ENCODE data around the gene HS6ST3.

Gene HS6ST3

DNA sequence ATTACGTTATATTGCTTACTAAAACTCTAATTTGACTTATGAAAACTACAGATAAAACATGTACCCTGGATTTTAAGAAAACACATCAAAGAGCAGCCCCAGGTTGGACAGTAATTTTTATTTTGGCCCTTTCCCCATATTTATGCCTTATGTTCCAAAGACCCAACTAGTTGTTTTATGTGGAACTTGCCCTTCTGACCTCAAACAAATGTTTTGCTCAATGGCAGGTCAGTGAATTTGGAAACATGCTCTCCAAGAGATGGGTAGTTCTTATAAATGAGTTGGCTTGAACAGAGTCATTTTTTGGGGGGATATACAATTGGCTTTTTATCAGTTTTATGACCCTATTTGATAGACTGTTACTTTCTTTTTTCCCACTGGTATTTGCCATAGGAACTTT, 360.0 kb downstream of the HS6ST3 start:
- TF ChIP-seq, protein P1, sequence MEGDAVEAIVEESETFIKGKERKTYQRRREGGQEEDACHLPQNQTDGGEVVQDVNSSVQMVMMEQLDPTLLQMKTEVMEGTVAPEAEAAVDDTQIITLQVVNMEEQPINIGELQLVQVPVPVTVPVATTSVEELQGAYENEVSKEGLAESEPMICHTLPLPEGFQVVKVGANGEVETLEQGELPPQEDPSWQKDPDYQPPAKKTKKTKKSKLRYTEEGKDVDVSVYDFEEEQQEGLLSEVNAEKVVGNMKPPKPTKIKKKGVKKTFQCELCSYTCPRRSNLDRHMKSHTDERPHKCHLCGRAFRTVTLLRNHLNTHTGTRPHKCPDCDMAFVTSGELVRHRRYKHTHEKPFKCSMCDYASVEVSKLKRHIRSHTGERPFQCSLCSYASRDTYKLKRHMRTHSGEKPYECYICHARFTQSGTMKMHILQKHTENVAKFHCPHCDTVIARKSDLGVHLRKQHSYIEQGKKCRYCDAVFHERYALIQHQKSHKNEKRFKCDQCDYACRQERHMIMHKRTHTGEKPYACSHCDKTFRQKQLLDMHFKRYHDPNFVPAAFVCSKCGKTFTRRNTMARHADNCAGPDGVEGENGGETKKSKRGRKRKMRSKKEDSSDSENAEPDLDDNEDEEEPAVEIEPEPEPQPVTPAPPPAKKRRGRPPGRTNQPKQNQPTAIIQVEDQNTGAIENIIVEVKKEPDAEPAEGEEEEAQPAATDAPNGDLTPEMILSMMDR (IDR thresholded peaks at IDR 0.05; ENCODE audit: borderline replicate concordance, control extremely low read depth, extremely low read depth, insufficient read depth, missing control alignments): no peak
- in situ Hi-C loops (cut with MboI; ENCODE audit: low sequenced_read_pairs, unreplicated experiment): no loop called here
- DNase-seq (ENCODE audit: low spot score): no peak

DNA sequence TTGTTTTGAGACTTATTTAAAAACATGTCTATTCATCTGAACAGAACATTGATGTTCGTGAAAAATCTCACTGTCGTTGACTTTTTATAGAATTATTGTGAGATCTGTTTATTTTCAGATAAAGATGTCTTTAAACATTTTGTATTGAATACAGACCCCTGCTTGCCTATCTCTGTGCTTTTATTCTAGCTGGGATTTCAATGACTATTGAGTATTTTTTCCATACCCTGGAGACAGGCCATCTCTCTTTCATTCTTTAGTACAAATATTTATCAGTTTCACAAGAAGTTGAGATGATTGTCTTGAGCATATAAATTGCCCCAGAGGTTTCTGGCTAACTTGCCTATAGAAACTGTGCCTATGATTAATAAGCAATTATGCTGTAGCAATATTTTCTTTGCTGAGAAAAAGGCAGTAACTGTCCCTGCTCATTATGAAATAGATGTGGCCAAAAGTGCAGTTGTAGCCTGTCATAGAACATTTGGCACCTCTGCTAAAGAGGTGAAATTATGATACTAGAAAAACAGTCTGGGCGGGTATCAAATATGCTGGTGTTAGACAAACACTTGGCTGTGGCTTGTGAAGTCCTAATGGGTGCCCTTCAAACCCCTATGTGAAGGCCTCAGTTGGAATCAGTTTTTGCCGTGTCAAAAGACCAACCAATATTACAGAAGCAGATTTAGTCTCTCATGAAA, 360.6 kb downstream of the HS6ST3 start:
- in situ Hi-C loops (cut with MboI; ENCODE audit: low sequenced_read_pairs, unreplicated experiment): no loop called here
- DNase-seq (ENCODE audit: low spot score): no peak
- TF ChIP-seq, protein P1 (IDR thresholded peaks at IDR 0.05; ENCODE audit: borderline replicate concordance, control extremely low read depth, extremely low read depth, insufficient read depth, missing control alignments): no peak

DNA sequence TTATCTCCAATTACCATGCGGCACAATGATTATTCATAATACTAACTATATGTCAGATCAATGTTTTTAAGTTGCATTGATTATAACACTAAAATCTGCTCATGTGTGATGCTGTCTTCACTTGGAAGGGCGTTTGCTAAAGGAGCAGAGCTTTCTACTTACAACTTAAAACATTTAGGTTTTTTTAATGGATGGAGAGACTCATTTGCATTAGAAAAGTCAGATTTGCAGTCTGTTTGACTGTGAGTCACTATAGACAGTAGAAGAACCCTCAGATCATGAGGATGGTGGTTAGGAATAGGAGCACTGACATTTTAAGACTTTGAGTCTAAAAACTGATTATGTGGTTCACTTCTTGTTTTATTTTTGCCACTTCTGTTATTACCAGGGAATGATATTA, 364.6 kb downstream of the HS6ST3 start:
- in situ Hi-C loops (cut with MboI; ENCODE audit: low sequenced_read_pairs, unreplicated experiment): no loop called here
- TF ChIP-seq, protein P1 (IDR thresholded peaks at IDR 0.05; ENCODE audit: borderline replicate concordance, control extremely low read depth, extremely low read depth, insufficient read depth, missing control alignments): no peak
- no peak for DNase-seq (ENCODE audit: low spot score)

DNA sequence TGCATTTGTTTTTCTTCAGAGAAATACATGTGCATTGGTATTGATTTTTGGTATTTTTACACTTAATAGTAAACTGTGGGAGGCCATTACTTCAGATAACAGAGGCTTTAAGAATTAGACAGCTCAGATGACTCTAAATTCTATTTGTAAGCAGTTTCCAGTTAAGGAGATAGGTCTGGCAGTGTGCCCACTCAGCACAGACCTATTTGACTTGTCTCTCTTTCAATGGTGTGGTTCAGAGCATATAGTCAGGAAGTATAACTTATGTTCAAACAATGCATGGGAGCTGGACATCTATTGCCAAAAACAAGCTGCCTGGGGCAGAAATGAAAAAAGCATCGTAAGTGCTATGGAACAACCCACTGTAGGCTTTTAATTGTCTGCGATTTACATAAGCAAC, 370.7 kb downstream of the HS6ST3 start:
- no peak for DNase-seq (ENCODE audit: low spot score)
- TF ChIP-seq, protein P1 (IDR thresholded peaks at IDR 0.05; ENCODE audit: borderline replicate concordance, control extremely low read depth, extremely low read depth, insufficient read depth, missing control alignments): no peak
- in situ Hi-C loops (cut with MboI; ENCODE audit: low sequenced_read_pairs, unreplicated experiment): no loop called here

DNA sequence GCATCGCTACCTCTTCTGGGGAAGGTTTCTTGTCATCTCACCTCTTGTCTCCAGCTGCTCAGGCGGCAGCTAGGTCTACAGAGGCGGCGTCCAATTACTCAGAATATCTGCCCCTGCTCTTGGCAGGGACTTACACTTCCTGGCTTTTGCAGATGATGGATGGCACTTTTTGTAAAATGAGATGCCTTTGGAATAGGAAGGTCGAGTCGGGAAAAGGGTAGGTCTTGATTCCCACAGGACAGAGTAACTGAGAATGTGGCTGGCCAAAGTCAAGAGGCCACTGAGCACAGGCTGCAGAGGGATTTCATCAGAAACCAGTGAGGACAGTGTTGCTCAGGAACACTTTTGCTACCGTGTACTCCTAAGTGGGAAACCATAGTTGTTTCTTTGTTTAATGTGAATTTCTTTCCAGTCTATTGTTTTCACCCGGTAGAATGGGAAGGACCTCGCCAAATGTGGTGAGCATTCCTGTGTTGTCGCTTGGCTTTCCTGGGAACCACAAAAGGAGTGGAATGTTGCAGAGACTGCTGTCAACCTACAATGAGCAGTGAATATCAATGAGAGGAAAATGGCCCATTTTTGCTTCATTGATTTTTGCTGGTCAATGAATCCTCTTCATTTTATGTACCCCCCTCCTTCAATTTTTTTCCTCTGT, 383.7 kb downstream of the HS6ST3 start:
- TF ChIP-seq, protein P1 (IDR thresholded peaks at IDR 0.05; ENCODE audit: borderline replicate concordance, control extremely low read depth, extremely low read depth, insufficient read depth, missing control alignments): no peak
- in situ Hi-C loops (cut with MboI; ENCODE audit: low sequenced_read_pairs, unreplicated experiment): no loop called here
- DNase-seq (ENCODE audit: low spot score): no peak

DNA sequence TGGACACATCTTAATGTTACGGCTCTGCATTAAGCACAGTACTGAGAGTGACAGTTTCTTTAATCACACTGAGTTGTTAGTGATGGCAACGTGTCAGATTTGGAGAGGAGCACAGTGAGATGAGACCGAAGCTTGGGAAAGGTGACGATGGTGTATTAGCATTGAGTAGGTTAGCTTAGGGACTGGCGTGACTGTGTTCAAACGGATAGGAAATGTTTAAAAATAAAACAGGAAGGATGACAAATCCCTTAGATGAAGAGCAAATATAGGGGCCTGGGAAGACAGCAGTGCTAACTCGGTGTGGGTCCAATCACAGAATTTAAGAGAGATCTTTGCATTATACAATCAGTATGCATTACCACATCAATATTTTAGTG, 384.3 kb downstream of the HS6ST3 start:
- TF ChIP-seq, protein P1 (IDR thresholded peaks at IDR 0.05; ENCODE audit: borderline replicate concordance, control extremely low read depth, extremely low read depth, insufficient read depth, missing control alignments): no peak
- in situ Hi-C loops (cut with MboI; ENCODE audit: low sequenced_read_pairs, unreplicated experiment): no loop called here

More for the DNA sequence above, 384.3 kb downstream of the HS6ST3 start:
- DNase-seq (ENCODE audit: low spot score): no peak
